Measurements from ENCODE around the gene VILL.

DNA sequence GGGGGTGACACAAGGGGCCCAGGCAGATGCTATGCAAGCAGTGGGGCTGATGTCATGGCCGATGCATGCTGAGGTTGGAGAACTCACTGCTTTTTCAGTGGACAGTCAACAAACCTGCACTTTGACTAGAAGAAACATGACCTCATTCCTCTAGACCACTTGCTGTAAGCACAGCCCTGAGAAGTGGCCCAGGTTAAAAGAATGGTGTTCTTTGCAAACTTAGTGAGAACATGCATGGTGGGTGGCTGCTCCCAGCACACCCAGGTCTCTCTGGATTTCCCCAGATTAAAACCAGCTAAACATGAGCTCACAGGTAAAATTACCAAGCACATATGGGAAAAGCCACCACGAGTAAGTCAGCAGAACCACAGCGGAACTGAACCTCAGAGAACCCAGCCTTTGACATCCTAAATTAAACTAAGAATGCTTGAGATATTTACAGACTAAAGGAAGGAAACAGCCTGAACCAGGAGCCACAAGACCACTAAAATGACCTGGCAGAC, 64.0 kb downstream of the VILL start:
- no peak for TF ChIP-seq NR2C2 (IDR thresholded peaks at IDR 0.05; ENCODE audit: borderline replicate concordance, control insufficient read depth, insufficient read length, low read depth)
- no peak for TF ChIP-seq YY1 (IDR thresholded peaks at IDR 0.05; ENCODE audit: low read depth, low read length)
